Ovary (tissue), 3 donors: ENCODE measurements around the gene SLC6A6.

Source experiments
- EP300 ChIP-seq: sonication (generic); formaldehyde crosslinking; IDR thresholded peaks from one replicate; pipeline ENCODE4 v1.6.1; 2017; ENCODE audit warnings: antibody characterized with exemption
- POLR2A ChIP-seq: fragments of 450-650 bp; IDR thresholded peaks from one replicate; pipeline ENCODE4 v1.6.1; 2017; ENCODE audit warnings: antibody characterized with exemption, mild to moderate bottlenecking, moderate library complexity
- TF ChIP-seq, protein P1 (sequence below), 3 donors: fragments of 450-650 bp in 2 of 3; fragments of 200-600 bp in 1 of 3; IDR thresholded peaks; one replicate each; pipeline versions ENCODE4 v1.5.1 to v1.8.0; 2016 to 2022; ENCODE audit warnings: antibody characterized with exemption in 3 of 3, mild to moderate bottlenecking in 1 of 3
- donor health status: DM: no; HTN: no; CAD: no.

DNA sequence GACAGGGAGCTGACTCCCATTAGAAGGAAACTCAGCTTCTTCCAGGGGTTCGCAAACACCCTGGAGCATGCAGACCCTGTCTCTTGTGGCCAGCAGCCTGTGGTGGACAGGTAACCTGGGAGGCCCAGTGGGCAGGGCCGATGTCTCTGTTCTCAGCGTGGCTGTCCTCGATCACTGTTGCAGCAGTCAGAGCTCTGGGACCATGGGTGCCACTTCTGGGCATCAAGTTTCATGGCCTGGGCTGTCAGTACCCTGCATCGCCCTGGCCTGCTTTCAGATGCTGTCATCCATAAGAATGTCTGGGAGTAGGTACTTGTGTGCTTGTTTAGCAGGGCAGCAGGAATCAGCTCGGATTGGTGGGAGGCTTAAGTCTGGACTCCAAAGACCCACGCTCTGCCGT lies 54.4 kb downstream of the SLC6A6 start:
- TF ChIP-seq, protein P1, sequence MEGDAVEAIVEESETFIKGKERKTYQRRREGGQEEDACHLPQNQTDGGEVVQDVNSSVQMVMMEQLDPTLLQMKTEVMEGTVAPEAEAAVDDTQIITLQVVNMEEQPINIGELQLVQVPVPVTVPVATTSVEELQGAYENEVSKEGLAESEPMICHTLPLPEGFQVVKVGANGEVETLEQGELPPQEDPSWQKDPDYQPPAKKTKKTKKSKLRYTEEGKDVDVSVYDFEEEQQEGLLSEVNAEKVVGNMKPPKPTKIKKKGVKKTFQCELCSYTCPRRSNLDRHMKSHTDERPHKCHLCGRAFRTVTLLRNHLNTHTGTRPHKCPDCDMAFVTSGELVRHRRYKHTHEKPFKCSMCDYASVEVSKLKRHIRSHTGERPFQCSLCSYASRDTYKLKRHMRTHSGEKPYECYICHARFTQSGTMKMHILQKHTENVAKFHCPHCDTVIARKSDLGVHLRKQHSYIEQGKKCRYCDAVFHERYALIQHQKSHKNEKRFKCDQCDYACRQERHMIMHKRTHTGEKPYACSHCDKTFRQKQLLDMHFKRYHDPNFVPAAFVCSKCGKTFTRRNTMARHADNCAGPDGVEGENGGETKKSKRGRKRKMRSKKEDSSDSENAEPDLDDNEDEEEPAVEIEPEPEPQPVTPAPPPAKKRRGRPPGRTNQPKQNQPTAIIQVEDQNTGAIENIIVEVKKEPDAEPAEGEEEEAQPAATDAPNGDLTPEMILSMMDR (IDR thresholded peaks at IDR 0.05), result no peak
- no peak for TF ChIP-seq POLR2A
- TF ChIP-seq EP300, result no peak
